ENCODE results near the gene EPB41. TPM values are rescaled to one million over a fixed set of nuclear protein-coding genes. Genes with fewer than 3 reads are reported as not detected.

EPB41 gene
- total RNA-seq, 1 donor from 2014 or later, result 82.6 TPM

Other genes starting within 250 kb of the EPB41 start
- 22.7 TPM for gene GMEB1, start 245.8 kb upstream of the EPB41 start, total RNA-seq (ENCODE audit: unreplicated experiment)
- 118 TPM for gene YTHDF2, start 177.6 kb upstream of the EPB41 start, total RNA-seq (ENCODE audit: unreplicated experiment)
- gene OPRD1, start 102.4 kb upstream of the EPB41 start, total RNA-seq (ENCODE audit: unreplicated experiment), result 9.7 TPM
- 0.95 TPM for gene TMEM200B, start 209.3 kb downstream of the EPB41 start, total RNA-seq (ENCODE audit: unreplicated experiment)

Data from endothelial cell (in vitro differentiated cells).